HCT116 (cell line): ENCODE results near the gene CAPN3. TPM values are rescaled to one million over a fixed set of nuclear protein-coding genes. Genes with fewer than 3 reads are reported as not detected.
"Not testable (repeated sequence)": the region's sequence is repeated elsewhere in the genome, so short reads cannot be mapped to it uniquely, and the experiment has no call there.

Experiments used
- ATAC-seq: fragments of 200-7000 bp; cut with Tn5 transposase; 2 replicates; pipeline ENCODE4 v1.9.1; 2020; ENCODE audit warnings: mild to moderate bottlenecking, moderate library complexity
- BruUV-seq: library from RNA; stranded (reverse); fragments of 400-500 nt; replicated peaks from 2 replicates; lab custom pipeline; 2021; lab: Mats Ljungman, UMichigan
- CTCF ChIA-PET: fragments of 300-600 bp; sonication (Branson Sonifier 250); formaldehyde crosslinking; loops from one replicate; lab custom pipeline; 2021; ENCODE audit warnings: antibody characterized with exemption; lab: Charles Lee
- POLR2A ChIA-PET: fragments of 300-600, 350-600 bp; sonication (Branson Sonifier 250); formaldehyde crosslinking; loops from one replicate; lab custom pipeline; 2021; ENCODE audit warnings: antibody characterized with exemption; lab: Charles Lee
- RAD21 ChIA-PET, 2 experiments: fragments of 300-600 bp; sonication (Branson Sonifier 250); formaldehyde crosslinking; loops; one replicate each; lab custom pipeline; 2023; ENCODE audit warnings: low total read pairs in 2 of 2; ENCODE audit not compliant: uncharacterized antibody in 2 of 2, unreplicated experiment in 2 of 2, low non-redundant PET in 1 of 2; lab: Charles Lee
- DNase-seq: peaks from one replicate; pipeline ENCODE4 v3.0.0-alpha.2; 2010; ENCODE audit warnings: low read depth, low spot score
- H2AFZ ChIP-seq: fragments of 200-600 bp; shearing (Covaris generic), sonication (generic); 2 replicates; pipeline ENCODE4 v1.6.1; 2017; ENCODE audit warnings: low read depth, mixed run types, mixed read lengths, antibody characterized with exemption, low read length; ENCODE audit not compliant: poor library complexity, severe bottlenecking
- H3K27ac ChIP-seq: 2 replicates; pipeline ENCODE4 v1.5.1; 2012; ENCODE audit warnings: low read depth, low read length
- H3K27me3 ChIP-seq: fragments of 200-600 bp; sonication (generic); 2 replicates; pipeline ENCODE4 v1.6.1; 2016; ENCODE audit warnings: mixed run types, low read length, mixed read lengths; ENCODE audit not compliant: insufficient read depth
- H3K36me3 ChIP-seq, 2 experiments: fragments of 200-500 bp in 1 of 2; fragments of 200-600 bp in 1 of 2; sonication (Bioruptor generic) in 1 of 2; sonication (generic) in 1 of 2; 2 replicates each; pipeline versions ENCODE4 v1.5.1 to v1.6.1; 2014 to 2016; ENCODE audit warnings: low read length in 2 of 2, inconsistent platforms in 1 of 2, mixed read lengths in 1 of 2, mixed run types in 1 of 2; ENCODE audit not compliant: insufficient read depth in 2 of 2, control insufficient read depth in 1 of 2
- H3K4me1 ChIP-seq, 2 experiments: fragments of 200-600 bp in 1 of 2; sonication (generic) in 1 of 2; 2 replicates each; pipeline versions ENCODE4 v1.5.1 to v1.6.1; 2012 to 2017; ENCODE audit warnings: low read length in 2 of 2, inconsistent platforms in 1 of 2, mild to moderate bottlenecking in 1 of 2, mixed read lengths in 1 of 2, mixed run types in 1 of 2, moderate library complexity in 1 of 2; ENCODE audit not compliant: insufficient read depth in 2 of 2, control insufficient read depth in 1 of 2
- H3K4me2 ChIP-seq: fragments of 200-600 bp; sonication (generic); 2 replicates; pipeline ENCODE4 v1.6.1; 2017; ENCODE audit warnings: mixed run types, low read length, mixed read lengths
- H3K4me3 ChIP-seq, 2 experiments: fragments of 200-600 bp in 1 of 2; sonication (generic) in 1 of 2; replicated peaks in 1 of 2; 2 replicates each; pipeline ENCODE4 v1.5.1; 2011 to 2016; ENCODE audit warnings: low read length in 2 of 2, control low read depth in 1 of 2, low read depth in 1 of 2, mild to moderate bottlenecking in 1 of 2, mixed read lengths in 1 of 2, mixed run types in 1 of 2
- H3K79me2 ChIP-seq: fragments of 200-600 bp; sonication (generic); 2 replicates; pipeline ENCODE4 v1.6.1; 2017; ENCODE audit warnings: mild to moderate bottlenecking, mixed run types, low read length, moderate library complexity, mixed read lengths; ENCODE audit not compliant: insufficient read depth
- H3K9ac ChIP-seq: fragments of 200-600 bp; sonication (generic); 2 replicates; pipeline ENCODE4 v1.6.1; 2016; ENCODE audit warnings: low read length, mixed read lengths
- H3K9me2 ChIP-seq: fragments of 200-600 bp; sonication (generic), shearing (Covaris generic); 2 replicates; pipeline ENCODE4 v1.6.1; 2017; ENCODE audit warnings: mixed run types, mild to moderate bottlenecking, moderate library complexity; ENCODE audit not compliant: insufficient read depth
- H3K9me3 ChIP-seq, 2 experiments: fragments of 200-500 bp in 1 of 2; fragments of 200-600 bp in 1 of 2; sonication (Bioruptor generic) in 1 of 2; sonication (generic) in 1 of 2; 2 replicates each; pipeline ENCODE4 v1.6.1; 2014 to 2017; ENCODE audit warnings: low read length in 2 of 2, mixed read lengths in 2 of 2, inconsistent platforms in 1 of 2, low read depth in 1 of 2, mild to moderate bottlenecking in 1 of 2, mixed run types in 1 of 2, moderate library complexity in 1 of 2; ENCODE audit not compliant: control insufficient read depth in 1 of 2, insufficient read depth in 1 of 2
- H4K20me1 ChIP-seq: fragments of 200-600 bp; sonication (generic), shearing (Covaris generic); 2 replicates; pipeline ENCODE4 v1.6.1; 2017; ENCODE audit warnings: mixed run types, mild to moderate bottlenecking, moderate library complexity; ENCODE audit not compliant: insufficient read depth
- ATF3 ChIP-seq: IDR thresholded peaks from 2 replicates; pipeline ENCODE4 v1.6.1; 2012
- CBX3 ChIP-seq: IDR thresholded peaks from 2 replicates; pipeline ENCODE4 v1.6.1; 2012; ENCODE audit warnings: low read depth
- CEBPB ChIP-seq: IDR thresholded peaks from 2 replicates; pipeline ENCODE4 v1.6.1; 2012; ENCODE audit warnings: low read depth
- ELF1 ChIP-seq: IDR thresholded peaks from 2 replicates; pipeline ENCODE4 v1.6.1; 2012; ENCODE audit warnings: low read depth, borderline replicate concordance
- EZH2 ChIP-seq: fragments of 200-600 bp; sonication (generic); IDR thresholded peaks from 2 replicates; pipeline ENCODE4 v1.6.1; 2017; ENCODE audit warnings: antibody characterized with exemption, mixed run types
- EZH2phosphoT487 ChIP-seq: fragments of 200-600 bp; IDR thresholded peaks from 2 replicates; pipeline ENCODE4 v1.6.1; 2018; ENCODE audit warnings: antibody characterized with exemption, borderline replicate concordance
- JUND ChIP-seq: IDR thresholded peaks from 2 replicates; pipeline ENCODE4 v1.6.1; 2012
- POLR2A ChIP-seq: IDR thresholded peaks from 2 replicates; pipeline ENCODE4 v1.7.0; 2011; ENCODE audit warnings: borderline replicate concordance; ENCODE audit not compliant: insufficient read depth, insufficient read length; ENCODE audit errors: extremely low read depth
- POLR2AphosphoS5 ChIP-seq: IDR thresholded peaks from 2 replicates; pipeline ENCODE4 v1.6.1; 2011; ENCODE audit warnings: mild to moderate bottlenecking, low read depth, low read length, moderate library complexity
- SP1 ChIP-seq: IDR thresholded peaks from 2 replicates; pipeline ENCODE4 v1.6.1; 2012; ENCODE audit warnings: low read depth
- SRF ChIP-seq: IDR thresholded peaks from 2 replicates; pipeline ENCODE4 v1.6.1; 2012; ENCODE audit warnings: low read depth
- YY1 ChIP-seq: IDR thresholded peaks from 2 replicates; pipeline ENCODE4 v1.6.1; 2011; ENCODE audit warnings: low read length, low read depth, moderate library complexity, mild to moderate bottlenecking; ENCODE audit not compliant: insufficient replicate concordance; ENCODE audit errors: extremely low read depth
- ZBTB33 ChIP-seq: IDR thresholded peaks from 2 replicates; pipeline ENCODE4 v1.6.1; 2011; ENCODE audit warnings: mild to moderate bottlenecking, low read length, moderate library complexity; ENCODE audit not compliant: insufficient replicate concordance; ENCODE audit errors: extremely low read depth
- intact Hi-C: fragments of 100-400 bp; cut with micrococcal nuclease; formaldehyde crosslinking; loops from 2 replicates; pipeline ENCODE4 v1.10.0; 2022
- total RNA-seq: library from RNA; stranded (reverse); gene quantifications from one replicate; pipeline ENCODE4 v1.2.1, GENCODE V29; 2021; ENCODE audit not compliant: unreplicated experiment

Gene CAPN3
- total RNA-seq, 1 experiment from 2014 or later: 1.8 TPM

- BruUV-seq: no TSS peak
- RAD21 ChIA-PET: no interaction called here
- CTCF ChIA-PET: no interaction called here
- H3K27ac ChIP-seq: no peak overlapping the region
- DNase-seq: no peak
- no peak overlapping the region for H3K9ac ChIP-seq
- no peaks in the 10 kb centered on the region for H3K4me1 ChIP-seq
- ATAC-seq: no peak
- no peaks in the 10 kb centered on the region for H4K20me1 ChIP-seq
- H3K27me3 ChIP-seq: no peaks in the 10 kb centered on the region
- POLR2A ChIA-PET: no interaction called here
- H3K9me3 ChIP-seq: peaks cover 0 to 3% of the 10 kb centered on the region in 2 experiments; a peak in 2 of 4 replicates
- TF ChIP-seq CBX3 (no peak), EZH2 (no peak), ELF1 (no peak), EZH2phosphoT487 (no peak), POLR2A (no peak), POLR2AphosphoS5 (no peak), CEBPB (no peak), SRF (no peak), ATF3 (no peak), YY1 (no peak), SP1 (no peak), JUND (no peak), ZBTB33 (no peak)
- TF ChIP-seq, all 23 proteins: peak for 0
- H3K9me2 ChIP-seq: no peaks in the 10 kb centered on the region
- intact Hi-C loops: no loop called here
- no peaks in the 10 kb centered on the region for H3K36me3 ChIP-seq
- H3K79me2 ChIP-seq: no peaks in the 10 kb centered on the region
- H2AFZ ChIP-seq: no peak overlapping the region
- no peak overlapping the region for H3K4me3 ChIP-seq
- H3K4me2 ChIP-seq: no peak overlapping the region
These were observed 24.2 kb upstream of the CAPN3 start for GRCh38 chr15:42335074-42335473.

GRCh38 chr15:42336650-42337049, 22.7 kb upstream of the CAPN3 start:
- BruUV-seq, DNase-seq, H3K4me1 ChIP-seq, H3K27ac ChIP-seq, RAD21 ChIA-PET, H3K27me3 ChIP-seq, H3K36me3 ChIP-seq, H3K9me3 ChIP-seq, H2AFZ ChIP-seq, ATAC-seq, H3K9ac ChIP-seq, intact Hi-C loops, H3K4me3 ChIP-seq, H3K4me2 ChIP-seq, H4K20me1 ChIP-seq, H3K79me2 ChIP-seq, POLR2A ChIA-PET, H3K9me2 ChIP-seq, CTCF ChIA-PET: not testable (repeated sequence)

- H2AFZ ChIP-seq, H3K4me3 ChIP-seq, H3K9me3 ChIP-seq, H3K36me3 ChIP-seq, H3K27me3 ChIP-seq, H3K4me1 ChIP-seq, H3K9me2 ChIP-seq, H3K4me2 ChIP-seq, BruUV-seq, CTCF ChIA-PET, H3K79me2 ChIP-seq, DNase-seq, POLR2A ChIA-PET, RAD21 ChIA-PET, ATAC-seq, H4K20me1 ChIP-seq, H3K9ac ChIP-seq, H3K27ac ChIP-seq, intact Hi-C loops: not testable (repeated sequence)
These were observed 22.2 kb upstream of the CAPN3 start for GRCh38 chr15:42337104-42337503.
